HG03103 (cell line): ENCODE measurements around the gene FAM193B.

Source experiments
- ATAC-seq: cut with Tn5 transposase; IDR thresholded peaks from one replicate; pipeline ENCODE4 v1.9.1; 2021; ENCODE audit warnings: low read depth; ENCODE audit not compliant: unreplicated experiment

FAM193B gene

DNA sequence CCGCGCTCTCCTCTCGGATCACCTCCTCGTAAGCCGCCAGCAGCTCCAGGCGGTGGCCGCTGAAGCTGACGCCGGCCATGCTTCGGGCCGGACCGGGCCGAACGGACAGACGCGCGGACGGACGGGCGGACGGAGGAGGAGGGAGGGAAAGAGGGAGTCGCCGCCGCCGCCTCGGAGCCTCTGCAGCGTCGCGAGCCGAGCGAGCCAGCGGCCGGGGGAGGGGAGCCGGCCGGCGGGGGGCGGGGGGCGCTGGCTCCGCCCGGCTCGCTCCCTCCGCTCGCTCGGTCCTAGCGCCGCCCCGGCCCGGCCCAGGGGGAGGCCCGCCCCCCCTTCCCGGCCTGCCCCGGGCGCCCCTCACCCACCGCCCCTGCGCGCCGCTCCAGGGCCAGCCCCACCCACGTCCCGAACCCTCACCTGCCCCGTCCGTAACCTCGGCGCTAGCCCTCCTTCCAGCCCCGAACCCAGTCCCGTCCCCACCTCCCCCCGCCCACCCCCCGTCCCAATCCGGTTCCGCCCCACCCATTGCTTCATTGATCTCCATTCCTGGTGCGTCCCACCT lies 80.8 kb downstream of the FAM193B start, which contains the start of gene DBN1:
TSS of gene DBN1 (minus strand) at position 192 of the 559 bp plus-strand sequence. CDS start at position 79, 113 bp downstream.
- ATAC-seq = peak; percentile 47

GRCh38 chr5:177472460-177473442 lies 81.6 kb downstream of the FAM193B start:
- no peak for ATAC-seq

DNA sequence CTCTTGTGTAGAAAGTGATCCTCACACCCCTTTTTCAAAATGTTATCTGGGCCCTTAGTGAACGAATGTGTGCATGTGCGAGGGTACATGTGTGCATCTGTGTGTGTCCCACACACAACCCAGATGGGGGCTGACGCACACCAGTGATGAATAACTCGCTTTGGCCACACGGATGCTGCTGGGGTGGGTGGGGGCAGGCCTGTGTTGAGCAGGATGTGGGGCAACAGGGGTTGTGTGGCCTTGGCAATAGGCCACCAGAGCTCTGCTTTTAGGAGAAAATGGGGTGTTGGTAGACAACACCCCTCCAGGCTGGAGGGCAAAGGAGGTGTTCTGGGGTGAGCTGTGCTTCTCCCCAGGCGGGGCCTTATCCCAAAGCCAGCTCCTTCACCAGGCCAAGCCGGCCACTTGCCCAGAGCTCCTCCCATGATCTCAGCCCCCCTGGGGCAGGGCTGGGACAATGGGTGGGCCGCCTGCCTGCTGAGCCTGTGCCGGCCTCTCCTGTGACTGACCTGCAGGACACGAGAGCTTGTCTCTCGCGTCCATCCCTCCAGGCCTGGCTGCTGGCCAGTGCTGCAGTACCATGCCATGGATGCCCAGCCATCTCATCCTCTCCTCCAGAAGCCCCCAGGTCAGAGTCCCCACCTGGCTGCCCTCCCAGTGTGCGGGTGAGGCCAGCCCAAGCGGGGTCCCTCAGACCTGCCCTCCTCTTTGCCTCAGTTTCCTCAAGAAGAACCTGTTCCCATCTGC lies 82.6 kb downstream of the FAM193B start:
- no peak for ATAC-seq

DNA sequence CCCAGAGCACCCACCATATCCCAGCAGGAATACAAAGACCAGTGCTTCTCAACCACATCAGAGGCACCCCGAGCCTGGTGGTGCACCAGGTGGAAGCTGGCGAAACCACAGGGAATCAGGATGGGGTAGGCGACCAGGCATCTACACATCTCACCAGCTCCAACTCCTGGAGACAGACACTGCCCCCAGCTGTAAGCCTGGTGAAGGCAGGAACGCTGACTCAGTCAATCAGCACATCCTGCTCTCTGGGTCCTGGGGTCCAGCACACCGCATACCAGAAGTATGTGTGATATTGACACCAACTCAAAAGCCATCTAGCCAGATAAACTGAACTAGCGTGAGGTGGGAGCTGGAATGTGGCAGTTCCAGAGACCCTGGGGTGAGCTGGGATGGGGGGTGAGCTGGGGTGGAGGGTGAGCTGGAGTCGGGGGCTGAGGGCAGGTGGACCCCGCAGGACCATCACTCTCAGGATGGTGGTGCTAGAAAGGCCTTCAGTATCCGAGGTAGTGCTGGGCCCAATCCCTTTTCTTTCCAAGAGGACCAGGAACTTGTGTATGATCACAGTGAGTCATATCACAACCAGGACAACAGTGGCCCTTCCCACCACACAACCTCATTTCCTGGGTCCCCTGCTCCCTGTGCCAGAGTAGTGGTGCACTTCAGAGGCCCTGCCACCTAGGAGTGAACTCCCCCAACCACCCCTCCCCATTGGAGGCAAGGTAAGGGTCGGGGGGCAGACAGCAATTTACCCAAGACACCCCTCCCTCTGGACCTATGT lies 83.4 kb downstream of the FAM193B start:
- no peak for ATAC-seq
